ENCODE measurements around the gene BLACAT1.
A peak's percentile ranks its signal among the peaks of the same experiment; 100 is the strongest.
"Not testable (repeated sequence)": the region's sequence is repeated elsewhere in the genome, so short reads cannot be mapped to it uniquely, and the experiment has no call there.

The BLACAT1 gene

GRCh38 chr1:205493241-205494085 lies 37.6 kb upstream of the BLACAT1 start:
- no peaks in the 10 kb centered on the region for H3K36me3 ChIP-seq (replicated peaks)
- no peak overlapping the region for H3K4me3 ChIP-seq
- 0 out of 2 replicates have a peak, but pooled peaks cover 5% of the 10 kb centered on the region for H3K27me3 ChIP-seq (ENCODE audit: low read depth)
- in situ Hi-C loops (cut with MboI; ENCODE audit: low sequenced_read_pairs): no loop called here
- H3K9me3 ChIP-seq: no peaks in the 10 kb centered on the region
- peaks cover 13% of the 10 kb centered on the region for H3K4me1 ChIP-seq
- DNase-seq (ENCODE audit: low spot score in 2 of 2): no peak

GRCh38 chr1:205492774-205493173 lies 36.9 kb upstream of the BLACAT1 start:
- H3K27me3 ChIP-seq (ENCODE audit: low read depth): 0 out of 2 replicates have a peak, but pooled peaks cover 5% of the 10 kb centered on the region
- peaks cover 13% of the 10 kb centered on the region for H3K4me1 ChIP-seq
- no peak for DNase-seq (ENCODE audit: low spot score in 2 of 2)
- H3K36me3 ChIP-seq (replicated peaks): no peaks in the 10 kb centered on the region
- H3K9me3 ChIP-seq: no peaks in the 10 kb centered on the region
- in situ Hi-C loops (cut with MboI; ENCODE audit: low sequenced_read_pairs): no loop called here
- no peak overlapping the region for H3K4me3 ChIP-seq

GRCh38 chr1:205492201-205492667 lies 36.4 kb upstream of the BLACAT1 start:
- in situ Hi-C loops (cut with MboI; ENCODE audit: low sequenced_read_pairs): no loop called here
- Histone ChIP-seq H3K4me3 (no peak overlapping the region), H3K27me3 (ENCODE audit: low read depth) (0 out of 2 replicates have a peak, but pooled peaks cover 5% of the 10 kb centered on the region), H3K9me3 (no peaks in the 10 kb centered on the region), H3K36me3 (replicated peaks) (no peaks in the 10 kb centered on the region), H3K4me1 (peaks cover 13% of the 10 kb centered on the region)
- DNase-seq (ENCODE audit: low spot score in 2 of 2): no peak

GRCh38 chr1:205491794-205492193 lies 35.9 kb upstream of the BLACAT1 start:
- H3K9me3 ChIP-seq: no peaks in the 10 kb centered on the region
- no peak for DNase-seq (ENCODE audit: low spot score in 2 of 2)
- in situ Hi-C loops (cut with MboI; ENCODE audit: low sequenced_read_pairs): no loop called here
- H3K4me3 ChIP-seq: no peak overlapping the region
- peaks cover 13% of the 10 kb centered on the region for H3K4me1 ChIP-seq
- H3K27me3 ChIP-seq (ENCODE audit: low read depth): 0 out of 2 replicates have a peak, but pooled peaks cover 5% of the 10 kb centered on the region
- no peaks in the 10 kb centered on the region for H3K36me3 ChIP-seq (replicated peaks)

- no peaks in the 10 kb centered on the region for H3K4me1 ChIP-seq
- peak; percentile 64 to 74 for DNase-seq (ENCODE audit: low spot score in 2 of 2)
- no peak overlapping the region for H3K4me3 ChIP-seq
- in situ Hi-C loops (cut with MboI; ENCODE audit: low sequenced_read_pairs): loop anchor here (5.0 to 10.0 kb wide), 4 partner anchors 34 to 213 kb away; no protein-coding TSS in a partner anchor
- no peaks in the 10 kb centered on the region for H3K9me3 ChIP-seq
- H3K27me3 ChIP-seq (ENCODE audit: low read depth): peaks cover 9% of the 10 kb centered on the region
- H3K36me3 ChIP-seq (replicated peaks): no peaks in the 10 kb centered on the region
These were observed 32.4 kb upstream of the BLACAT1 start for GRCh38 chr1:205488074-205488723.

- peaks cover 15% of the 10 kb centered on the region for H3K27me3 ChIP-seq (ENCODE audit: low read depth)
- no peaks in the 10 kb centered on the region for H3K9me3 ChIP-seq
- no peak for DNase-seq (ENCODE audit: low spot score in 2 of 2)
- no peak overlapping the region for H3K4me3 ChIP-seq
- in situ Hi-C loops (cut with MboI; ENCODE audit: low sequenced_read_pairs): loop anchor here (5.0 to 10.0 kb wide), 4 partner anchors 36 to 211 kb away; no protein-coding TSS in a partner anchor
- H3K36me3 ChIP-seq (replicated peaks): no peaks in the 10 kb centered on the region
- H3K4me1 ChIP-seq: peaks cover 5% of the 10 kb centered on the region
These were observed 30.4 kb upstream of the BLACAT1 start for GRCh38 chr1:205486258-205486657.

- Histone ChIP-seq H3K36me3 (replicated peaks) (no peaks in the 10 kb centered on the region), H3K27me3 (ENCODE audit: low read depth) (peaks cover 16% of the 10 kb centered on the region), H3K4me3 (no peak overlapping the region), H3K9me3 (no peaks in the 10 kb centered on the region), H3K4me1 (peaks cover 5% of the 10 kb centered on the region)
- DNase-seq (ENCODE audit: low spot score in 2 of 2): peak; percentile 66 to 80
- in situ Hi-C loops (cut with MboI; ENCODE audit: low sequenced_read_pairs): loop anchor here (5.0 to 10.0 kb wide), 4 partner anchors 37 to 210 kb away; no protein-coding TSS in a partner anchor
These were observed 29.4 kb upstream of the BLACAT1 start for GRCh38 chr1:205484985-205485967.

GRCh38 chr1:205483372-205483771 lies 27.5 kb upstream of the BLACAT1 start:
- peaks cover 16% of the 10 kb centered on the region for H3K27me3 ChIP-seq (ENCODE audit: low read depth)
- no peaks in the 10 kb centered on the region for H3K9me3 ChIP-seq
- no peak for DNase-seq (ENCODE audit: low spot score in 2 of 2)
- H3K36me3 ChIP-seq (replicated peaks): no peaks in the 10 kb centered on the region
- H3K4me3 ChIP-seq: no peak overlapping the region
- H3K4me1 ChIP-seq: peaks cover 5% of the 10 kb centered on the region
- in situ Hi-C loops (cut with MboI; ENCODE audit: low sequenced_read_pairs): loop anchor here (10.0 kb wide), 1 partner anchor 209 kb away; no protein-coding TSS in a partner anchor

GRCh38 chr1:205482587-205482986 lies 26.7 kb upstream of the BLACAT1 start:
- peaks cover 16% of the 10 kb centered on the region for H3K27me3 ChIP-seq (ENCODE audit: low read depth)
- not testable (repeated sequence) for H3K36me3 ChIP-seq (replicated peaks); H3K4me3 ChIP-seq; DNase-seq (ENCODE audit: low spot score in 2 of 2); H3K4me1 ChIP-seq; H3K9me3 ChIP-seq
- in situ Hi-C loops (cut with MboI; ENCODE audit: low sequenced_read_pairs): loop anchor here (10.0 kb wide), 1 partner anchor 208 kb away; no protein-coding TSS in a partner anchor

GRCh38 chr1:205481629-205482151 lies 25.8 kb upstream of the BLACAT1 start:
- H3K27me3 ChIP-seq (ENCODE audit: low read depth): peaks cover 16% of the 10 kb centered on the region
- H3K4me1 ChIP-seq: peaks cover 5% of the 10 kb centered on the region
- no peak overlapping the region for H3K4me3 ChIP-seq
- in situ Hi-C loops (cut with MboI; ENCODE audit: low sequenced_read_pairs): loop anchor here (10.0 kb wide), 1 partner anchor 207 kb away; no protein-coding TSS in a partner anchor
- H3K9me3 ChIP-seq: no peaks in the 10 kb centered on the region
- DNase-seq (ENCODE audit: low spot score in 2 of 2): peak; percentile 41 to 65
- H3K36me3 ChIP-seq (replicated peaks): no peaks in the 10 kb centered on the region

- no peak for DNase-seq (ENCODE audit: low spot score in 2 of 2)
- no peaks in the 10 kb centered on the region for H3K9me3 ChIP-seq
- H3K36me3 ChIP-seq (replicated peaks): no peaks in the 10 kb centered on the region
- peaks cover 16% of the 10 kb centered on the region for H3K27me3 ChIP-seq (ENCODE audit: low read depth)
- peaks cover 5% of the 10 kb centered on the region for H3K4me1 ChIP-seq
- H3K4me3 ChIP-seq: no peak overlapping the region
- in situ Hi-C loops (cut with MboI; ENCODE audit: low sequenced_read_pairs): loop anchor here (10.0 kb wide), 1 partner anchor 206 kb away; no protein-coding TSS in a partner anchor
These were observed 25.4 kb upstream of the BLACAT1 start for GRCh38 chr1:205481218-205481617.

GRCh38 chr1:205480349-205480985 lies 24.6 kb upstream of the BLACAT1 start:
- in situ Hi-C loops (cut with MboI; ENCODE audit: low sequenced_read_pairs): loop anchor here (10.0 kb wide), 1 partner anchor 206 kb away; no protein-coding TSS in a partner anchor
- H3K4me1 ChIP-seq: peaks cover 5% of the 10 kb centered on the region
- peaks cover 16% of the 10 kb centered on the region for H3K27me3 ChIP-seq (ENCODE audit: low read depth)
- H3K36me3 ChIP-seq (replicated peaks): no peaks in the 10 kb centered on the region
- H3K9me3 ChIP-seq: no peaks in the 10 kb centered on the region
- no peak for DNase-seq (ENCODE audit: low spot score in 2 of 2)
- no peak overlapping the region for H3K4me3 ChIP-seq
